LNCAP (cell line): ENCODE results near the gene MYO16.

Experiments
- TF ChIP-seq, protein P1 (sequence below): fragments of 450-650 bp; IDR thresholded peaks from 2 replicates; pipeline ENCODE4 v1.5.1; 2017; ENCODE audit warnings: mild to moderate bottlenecking

MYO16 gene

DNA sequence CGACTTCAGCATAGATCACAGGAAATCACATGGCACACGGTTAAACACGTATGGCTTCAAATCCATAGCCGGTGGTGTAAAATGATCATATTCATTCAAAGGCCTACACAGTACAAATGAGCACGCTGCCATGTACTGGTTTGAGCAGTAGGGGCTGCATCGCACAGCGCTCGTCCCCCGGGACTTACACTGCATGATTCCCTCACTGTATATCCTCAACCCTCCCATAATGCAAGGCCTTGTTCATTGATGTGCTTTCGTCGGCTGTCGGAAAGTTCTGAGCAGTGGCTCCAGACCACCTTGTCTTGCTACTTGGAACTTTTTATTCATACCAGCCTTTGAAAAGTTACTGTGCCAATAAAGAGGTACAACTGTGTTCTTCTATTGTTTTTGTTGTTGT is 578.2 kb downstream of the MYO16 start:
- TF ChIP-seq, protein P1, sequence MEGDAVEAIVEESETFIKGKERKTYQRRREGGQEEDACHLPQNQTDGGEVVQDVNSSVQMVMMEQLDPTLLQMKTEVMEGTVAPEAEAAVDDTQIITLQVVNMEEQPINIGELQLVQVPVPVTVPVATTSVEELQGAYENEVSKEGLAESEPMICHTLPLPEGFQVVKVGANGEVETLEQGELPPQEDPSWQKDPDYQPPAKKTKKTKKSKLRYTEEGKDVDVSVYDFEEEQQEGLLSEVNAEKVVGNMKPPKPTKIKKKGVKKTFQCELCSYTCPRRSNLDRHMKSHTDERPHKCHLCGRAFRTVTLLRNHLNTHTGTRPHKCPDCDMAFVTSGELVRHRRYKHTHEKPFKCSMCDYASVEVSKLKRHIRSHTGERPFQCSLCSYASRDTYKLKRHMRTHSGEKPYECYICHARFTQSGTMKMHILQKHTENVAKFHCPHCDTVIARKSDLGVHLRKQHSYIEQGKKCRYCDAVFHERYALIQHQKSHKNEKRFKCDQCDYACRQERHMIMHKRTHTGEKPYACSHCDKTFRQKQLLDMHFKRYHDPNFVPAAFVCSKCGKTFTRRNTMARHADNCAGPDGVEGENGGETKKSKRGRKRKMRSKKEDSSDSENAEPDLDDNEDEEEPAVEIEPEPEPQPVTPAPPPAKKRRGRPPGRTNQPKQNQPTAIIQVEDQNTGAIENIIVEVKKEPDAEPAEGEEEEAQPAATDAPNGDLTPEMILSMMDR: no peak

DNA sequence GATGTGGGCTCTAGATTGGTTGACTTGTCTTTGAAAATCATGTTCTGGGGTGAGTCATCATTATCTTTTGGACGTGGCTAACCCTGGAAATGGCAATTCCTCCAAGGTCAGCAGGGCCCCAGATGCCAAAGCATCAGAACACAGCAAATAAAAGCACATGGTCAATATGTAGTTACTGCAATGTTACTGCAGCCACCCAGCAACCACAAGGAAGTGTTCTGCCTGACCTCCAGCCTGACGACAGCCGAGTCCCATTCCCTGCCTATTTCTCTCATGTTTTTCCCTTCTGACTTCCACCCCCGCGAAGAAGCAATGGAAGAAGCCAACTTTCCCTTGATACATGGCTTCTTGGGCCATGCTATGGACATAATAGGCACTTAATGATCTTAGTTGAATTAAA is 579.1 kb downstream of the MYO16 start:
- TF ChIP-seq, protein P1: no peak

DNA sequence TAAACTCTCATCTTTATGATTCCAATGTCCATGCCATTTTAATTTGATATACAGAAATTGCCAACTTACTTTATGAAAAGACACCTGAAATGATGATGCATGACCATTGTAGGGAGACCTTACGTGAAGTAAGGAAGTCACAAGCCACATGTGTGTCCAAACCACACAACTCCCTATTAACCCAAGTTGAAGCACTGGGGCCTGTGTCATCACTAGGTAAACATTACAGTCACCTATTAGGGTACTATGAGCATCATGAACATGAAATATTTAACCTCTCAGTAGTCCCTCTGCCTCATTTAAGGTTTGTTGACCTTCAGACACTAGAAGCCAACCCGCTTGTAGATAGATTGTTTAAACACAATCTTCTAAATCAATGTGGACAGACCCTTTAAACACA is 580.1 kb downstream of the MYO16 start:
- TF ChIP-seq, protein P1: no peak

DNA sequence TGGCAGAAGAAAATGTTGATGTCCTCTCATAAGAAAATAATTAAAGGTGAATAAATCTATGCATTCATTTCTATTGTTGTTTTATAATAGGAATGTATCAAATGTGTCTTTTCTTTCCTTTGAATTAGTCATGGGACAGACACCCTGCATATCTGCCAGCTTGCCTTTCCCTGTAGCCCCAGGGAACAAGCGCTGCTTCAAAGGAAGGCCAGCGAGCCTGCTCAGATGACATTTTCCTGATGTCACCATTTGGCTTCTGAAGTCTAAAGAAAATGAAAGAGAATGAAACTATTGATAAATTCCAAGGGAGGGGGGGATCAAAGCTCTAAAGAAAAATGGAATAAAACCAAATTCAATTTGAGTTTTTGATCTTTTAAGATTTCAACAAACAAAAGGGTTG is 582.2 kb downstream of the MYO16 start:
- TF ChIP-seq, protein P1: no peak

DNA sequence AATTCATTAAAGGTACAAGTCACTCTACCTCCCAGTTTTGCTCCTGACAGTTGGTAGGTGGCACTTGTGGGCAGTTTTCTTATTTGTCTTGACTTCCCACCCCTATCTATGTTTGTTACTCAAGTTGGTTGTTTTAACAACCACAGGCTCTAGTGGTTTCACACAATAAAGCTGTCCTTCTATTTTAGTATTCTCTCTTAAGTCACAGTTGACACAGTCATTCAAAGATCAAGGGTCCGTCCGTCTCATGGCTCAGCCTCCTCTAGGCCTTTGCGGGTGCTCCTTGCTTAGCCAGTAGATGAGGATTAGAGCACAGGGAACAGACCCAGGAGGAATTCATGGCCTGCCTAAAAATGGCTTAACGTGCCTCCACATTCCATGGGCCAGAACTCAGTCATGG is 583.2 kb downstream of the MYO16 start:
- TF ChIP-seq, protein P1: no peak

DNA sequence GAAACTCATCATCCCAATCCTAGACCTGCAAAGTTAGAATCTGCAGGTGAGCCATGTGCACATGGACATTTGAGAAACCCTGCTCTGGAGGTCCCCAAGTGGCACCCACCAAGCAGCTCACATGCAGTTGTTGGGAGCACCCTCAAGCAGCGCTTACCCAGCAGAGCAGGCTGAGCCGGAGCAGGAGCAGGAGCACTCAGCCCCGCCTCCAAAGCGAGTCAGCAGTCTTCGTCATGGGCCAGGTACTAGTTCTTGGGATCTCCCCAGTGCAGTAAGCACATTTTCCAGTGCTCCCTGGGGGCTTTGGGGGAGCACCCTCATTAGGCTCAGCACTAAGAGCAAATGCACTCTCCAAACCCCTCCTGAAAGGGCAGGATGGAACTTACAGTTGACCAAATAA is 584.3 kb downstream of the MYO16 start:
- TF ChIP-seq, protein P1: no peak

DNA sequence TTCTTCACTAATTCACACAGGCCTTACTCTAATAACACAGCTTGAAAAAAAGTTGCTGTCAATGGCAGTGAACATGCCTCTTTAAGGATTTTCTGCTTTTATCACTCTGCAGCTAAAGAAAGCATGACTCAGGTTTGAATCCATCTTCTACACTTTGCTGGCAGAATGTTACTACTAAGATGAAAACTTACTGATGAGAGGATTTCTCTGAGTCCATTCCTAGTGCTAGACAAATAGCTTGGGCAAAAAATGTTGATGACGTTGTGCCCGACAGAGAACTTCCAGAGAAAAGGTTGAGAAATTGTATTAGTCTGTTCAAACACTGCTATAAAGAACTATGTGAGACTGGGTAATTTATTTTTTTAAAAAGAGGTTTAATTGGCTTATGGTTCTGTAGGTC is 585.0 kb downstream of the MYO16 start:
- TF ChIP-seq, protein P1: no peak

DNA sequence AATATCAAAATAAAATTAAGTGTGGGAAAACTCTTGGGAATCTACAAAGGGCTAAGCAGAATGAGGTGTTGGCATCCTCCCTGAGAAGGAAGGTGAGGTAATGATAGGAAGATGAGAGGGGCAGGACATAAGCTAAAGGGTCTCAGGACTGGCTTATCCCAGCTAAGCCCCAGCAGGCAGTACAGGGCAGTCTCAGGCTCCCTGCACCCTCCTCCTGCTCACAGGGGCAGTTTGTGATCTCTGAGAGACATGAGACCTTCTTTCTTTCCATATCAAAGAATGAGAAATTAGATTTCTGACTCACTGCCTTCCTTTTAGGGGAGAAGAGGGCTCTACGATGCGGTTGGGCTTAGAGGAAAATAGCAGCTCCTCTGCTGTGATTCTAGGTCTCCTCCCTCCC is 586.0 kb downstream of the MYO16 start:
- TF ChIP-seq, protein P1: no peak
